Measurements from ENCODE around the gene PDE4D.

Gene PDE4D

DNA sequence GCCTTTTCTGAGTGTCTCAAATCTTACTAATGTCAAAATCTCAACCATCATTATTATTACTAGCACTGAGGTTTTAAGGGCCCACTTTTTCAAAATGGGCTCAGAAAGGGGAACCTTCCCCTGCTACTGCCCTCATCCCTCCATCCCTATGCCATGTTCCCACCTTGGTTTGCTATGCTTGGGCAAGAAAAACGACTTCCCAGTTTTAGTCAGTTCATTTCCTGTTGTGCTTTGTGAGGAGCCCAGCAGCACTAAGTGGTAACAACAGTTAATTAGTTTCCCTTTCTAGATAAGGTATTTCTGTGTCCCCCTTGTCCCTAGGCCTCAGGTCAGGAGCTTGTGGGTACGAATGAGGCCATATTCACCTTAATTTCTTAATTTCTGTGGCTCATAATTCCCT, 715.5 kb downstream of the PDE4D start:
- H3K4me3 ChIP-seq (ENCODE audit: low read depth, low read length), result no peak overlapping the region
- no peaks in the 10 kb centered on the region for H3K27me3 ChIP-seq (ENCODE audit: control insufficient read depth, insufficient read depth, low read length)
- H3K36me3 ChIP-seq (ENCODE audit: control insufficient read depth, insufficient read depth, low read length), result no peaks in the 10 kb centered on the region
- H3K9ac ChIP-seq (ENCODE audit: low read depth, low read length), result no peak overlapping the region
- H3K4me1 ChIP-seq (ENCODE audit: control insufficient read depth, insufficient read depth, low read length), result peaks cover 7% of the 10 kb centered on the region
- no peaks in the 10 kb centered on the region for H3K9me3 ChIP-seq (ENCODE audit: control insufficient read depth, insufficient read depth, low read length)

DNA sequence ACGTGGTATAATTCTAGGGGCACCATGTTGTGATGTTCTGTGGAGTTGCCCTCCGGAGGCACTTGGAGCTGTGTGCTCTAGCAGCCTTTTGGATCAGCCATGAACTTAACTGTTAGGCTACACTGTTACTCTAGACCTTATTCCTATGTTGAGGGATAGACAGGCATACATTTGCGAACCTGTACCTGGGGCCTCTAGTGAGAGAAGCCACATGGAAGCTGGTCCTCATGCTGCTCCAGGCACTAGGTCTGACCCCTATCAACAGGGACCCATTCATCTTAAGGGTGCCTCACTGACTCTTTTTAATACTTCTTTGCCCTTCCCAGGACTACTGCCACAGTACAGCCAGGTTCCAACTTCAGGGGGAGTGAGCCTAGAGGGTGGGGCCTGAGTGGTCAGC, 715.9 kb downstream of the PDE4D start:
- no peak overlapping the region for H3K9ac ChIP-seq (ENCODE audit: low read depth, low read length)
- H3K9me3 ChIP-seq (ENCODE audit: control insufficient read depth, insufficient read depth, low read length), result no peaks in the 10 kb centered on the region
- H3K27me3 ChIP-seq (ENCODE audit: control insufficient read depth, insufficient read depth, low read length), result no peaks in the 10 kb centered on the region
- no peak overlapping the region for H3K4me3 ChIP-seq (ENCODE audit: low read depth, low read length)
- H3K36me3 ChIP-seq (ENCODE audit: control insufficient read depth, insufficient read depth, low read length), result no peaks in the 10 kb centered on the region
- peaks cover 3% of the 10 kb centered on the region for H3K4me1 ChIP-seq (ENCODE audit: control insufficient read depth, insufficient read depth, low read length)

GRCh38 chr5:59174248-59174844, 719.2 kb downstream of the PDE4D start:
- Histone ChIP-seq H3K36me3 (ENCODE audit: control insufficient read depth, insufficient read depth, low read length) (no peaks in the 10 kb centered on the region), H3K4me3 (ENCODE audit: low read depth, low read length) (no peak overlapping the region), H3K4me1 (ENCODE audit: control insufficient read depth, insufficient read depth, low read length) (no peaks in the 10 kb centered on the region), H3K27me3 (ENCODE audit: control insufficient read depth, insufficient read depth, low read length) (no peaks in the 10 kb centered on the region), H3K9me3 (ENCODE audit: control insufficient read depth, insufficient read depth, low read length) (no peaks in the 10 kb centered on the region), H3K9ac (ENCODE audit: low read depth, low read length) (no peak overlapping the region)

DNA sequence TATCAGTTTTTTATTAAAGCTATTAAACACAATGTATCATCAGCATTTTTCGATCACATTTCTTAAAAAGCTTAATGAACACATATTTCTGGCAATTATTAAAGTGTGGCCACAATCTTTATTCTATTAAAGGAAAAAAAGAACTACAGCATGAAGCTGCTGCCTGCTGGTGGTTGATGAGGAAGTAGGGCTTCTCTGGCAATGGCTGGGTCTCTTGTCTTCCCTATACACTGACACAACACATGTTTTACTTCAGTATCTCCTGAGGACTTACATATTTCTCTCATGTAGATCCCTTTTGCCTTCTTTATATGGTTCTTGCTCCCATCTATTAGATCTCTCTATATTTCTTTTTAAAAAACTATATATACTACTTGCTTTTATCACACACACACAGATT, 719.9 kb downstream of the PDE4D start:
- Histone ChIP-seq H3K36me3 (ENCODE audit: control insufficient read depth, insufficient read depth, low read length) (no peaks in the 10 kb centered on the region), H3K4me1 (ENCODE audit: control insufficient read depth, insufficient read depth, low read length) (no peaks in the 10 kb centered on the region), H3K27me3 (ENCODE audit: control insufficient read depth, insufficient read depth, low read length) (no peaks in the 10 kb centered on the region), H3K4me3 (ENCODE audit: low read depth, low read length) (no peak overlapping the region), H3K9me3 (ENCODE audit: control insufficient read depth, insufficient read depth, low read length) (no peaks in the 10 kb centered on the region), H3K9ac (ENCODE audit: low read depth, low read length) (no peak overlapping the region)

DNA sequence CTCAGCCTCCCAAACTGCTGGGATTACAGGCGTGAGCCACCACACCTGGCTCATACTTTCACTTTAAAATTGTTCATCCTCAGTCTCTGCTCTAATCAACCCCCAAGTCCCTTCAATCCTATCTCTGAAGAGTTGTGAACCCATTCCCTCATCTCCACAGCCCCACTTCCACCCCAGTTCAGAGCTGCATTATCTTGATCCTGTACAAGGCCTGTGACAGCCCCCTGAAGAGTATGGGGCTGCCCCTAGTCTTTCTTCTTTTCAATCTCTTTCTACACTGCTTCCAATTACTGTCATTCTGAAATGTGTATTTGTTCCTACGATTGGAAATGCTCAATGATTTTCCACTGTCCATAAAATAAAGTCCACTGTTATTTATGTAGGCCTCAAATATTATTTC, 722.4 kb downstream of the PDE4D start:
- H3K4me1 ChIP-seq (ENCODE audit: control insufficient read depth, insufficient read depth, low read length), result no peaks in the 10 kb centered on the region

DNA sequence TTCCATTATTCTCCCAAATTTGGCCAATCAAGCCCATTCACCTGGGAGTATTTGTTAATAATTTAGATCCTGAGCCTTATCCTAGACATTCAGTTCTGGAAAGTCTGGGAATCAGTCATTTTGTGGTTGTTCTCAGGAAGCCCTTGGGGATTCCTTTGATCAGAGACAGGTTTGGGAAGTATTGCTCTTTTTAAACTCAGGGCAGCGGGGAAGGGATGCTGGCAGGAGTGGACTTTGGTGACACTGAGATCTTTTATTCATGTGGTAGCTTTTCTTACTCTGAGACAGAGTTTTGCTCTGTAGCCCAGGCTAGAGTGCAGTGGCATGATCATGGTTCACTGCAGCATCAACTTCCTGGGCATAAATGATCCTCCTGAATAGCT, 723.8 kb downstream of the PDE4D start:
- Histone ChIP-seq H3K36me3 (ENCODE audit: control insufficient read depth, insufficient read depth, low read length) (no peaks in the 10 kb centered on the region), H3K4me3 (ENCODE audit: low read depth, low read length) (no peak overlapping the region), H3K27me3 (ENCODE audit: control insufficient read depth, insufficient read depth, low read length) (no peaks in the 10 kb centered on the region), H3K4me1 (ENCODE audit: control insufficient read depth, insufficient read depth, low read length) (no peaks in the 10 kb centered on the region), H3K9ac (ENCODE audit: low read depth, low read length) (no peak overlapping the region), H3K9me3 (ENCODE audit: control insufficient read depth, insufficient read depth, low read length) (no peaks in the 10 kb centered on the region)

More for the DNA sequence above, 722.4 kb downstream of the PDE4D start:
- Histone ChIP-seq H3K9ac (ENCODE audit: low read depth, low read length) (no peak overlapping the region), H3K4me3 (ENCODE audit: low read depth, low read length) (no peak overlapping the region), H3K9me3 (ENCODE audit: control insufficient read depth, insufficient read depth, low read length) (no peaks in the 10 kb centered on the region), H3K27me3 (ENCODE audit: control insufficient read depth, insufficient read depth, low read length) (no peaks in the 10 kb centered on the region), H3K36me3 (ENCODE audit: control insufficient read depth, insufficient read depth, low read length) (no peaks in the 10 kb centered on the region)

DNA sequence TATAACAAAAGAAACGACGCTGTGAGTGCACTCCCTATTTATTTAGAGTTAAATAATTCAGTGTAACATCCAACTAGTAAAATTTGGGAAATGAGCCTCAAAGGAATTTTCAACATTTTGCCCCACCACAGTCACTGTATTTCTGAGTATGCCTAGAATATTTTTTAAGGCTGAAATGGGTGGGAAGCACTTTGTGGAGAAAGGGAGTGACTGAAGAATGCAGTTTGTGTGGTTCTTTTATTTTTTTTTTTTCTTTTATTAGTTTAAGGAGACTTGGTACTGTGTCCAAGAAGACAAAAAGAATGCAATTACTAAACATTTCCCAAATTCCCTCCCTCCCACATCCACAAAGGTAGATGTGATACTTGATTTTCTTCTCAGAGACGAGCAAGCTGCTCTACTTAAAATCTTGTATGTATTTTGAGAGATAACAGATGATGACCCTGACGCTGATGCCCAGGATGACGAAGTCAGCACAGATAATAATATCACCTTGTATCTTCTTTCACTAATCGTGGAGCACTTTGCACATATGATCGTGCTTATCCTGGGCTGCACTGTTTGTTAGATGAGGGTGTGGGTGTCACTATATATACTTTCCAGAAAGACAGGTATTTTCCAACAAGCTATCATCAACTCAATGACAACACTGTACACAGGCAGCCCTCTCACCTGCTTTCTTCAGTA, 724.3 kb downstream of the PDE4D start:
- no peaks in the 10 kb centered on the region for H3K4me1 ChIP-seq (ENCODE audit: control insufficient read depth, insufficient read depth, low read length)

GRCh38 chr5:59168067-59168466, 725.5 kb downstream of the PDE4D start:
- Histone ChIP-seq H3K36me3 (ENCODE audit: control insufficient read depth, insufficient read depth, low read length) (no peaks in the 10 kb centered on the region), H3K4me3 (ENCODE audit: low read depth, low read length) (no peak overlapping the region), H3K4me1 (ENCODE audit: control insufficient read depth, insufficient read depth, low read length) (no peaks in the 10 kb centered on the region), H3K9ac (ENCODE audit: low read depth, low read length) (no peak overlapping the region), H3K27me3 (ENCODE audit: control insufficient read depth, insufficient read depth, low read length) (no peaks in the 10 kb centered on the region), H3K9me3 (ENCODE audit: control insufficient read depth, insufficient read depth, low read length) (no peaks in the 10 kb centered on the region)

More for the DNA sequence above, 724.3 kb downstream of the PDE4D start:
- H3K4me3 ChIP-seq (ENCODE audit: low read depth, low read length), result no peak overlapping the region
- H3K36me3 ChIP-seq (ENCODE audit: control insufficient read depth, insufficient read depth, low read length), result no peaks in the 10 kb centered on the region
- H3K9me3 ChIP-seq (ENCODE audit: control insufficient read depth, insufficient read depth, low read length), result no peaks in the 10 kb centered on the region
- no peaks in the 10 kb centered on the region for H3K27me3 ChIP-seq (ENCODE audit: control insufficient read depth, insufficient read depth, low read length)
- no peak overlapping the region for H3K9ac ChIP-seq (ENCODE audit: low read depth, low read length)

DNA sequence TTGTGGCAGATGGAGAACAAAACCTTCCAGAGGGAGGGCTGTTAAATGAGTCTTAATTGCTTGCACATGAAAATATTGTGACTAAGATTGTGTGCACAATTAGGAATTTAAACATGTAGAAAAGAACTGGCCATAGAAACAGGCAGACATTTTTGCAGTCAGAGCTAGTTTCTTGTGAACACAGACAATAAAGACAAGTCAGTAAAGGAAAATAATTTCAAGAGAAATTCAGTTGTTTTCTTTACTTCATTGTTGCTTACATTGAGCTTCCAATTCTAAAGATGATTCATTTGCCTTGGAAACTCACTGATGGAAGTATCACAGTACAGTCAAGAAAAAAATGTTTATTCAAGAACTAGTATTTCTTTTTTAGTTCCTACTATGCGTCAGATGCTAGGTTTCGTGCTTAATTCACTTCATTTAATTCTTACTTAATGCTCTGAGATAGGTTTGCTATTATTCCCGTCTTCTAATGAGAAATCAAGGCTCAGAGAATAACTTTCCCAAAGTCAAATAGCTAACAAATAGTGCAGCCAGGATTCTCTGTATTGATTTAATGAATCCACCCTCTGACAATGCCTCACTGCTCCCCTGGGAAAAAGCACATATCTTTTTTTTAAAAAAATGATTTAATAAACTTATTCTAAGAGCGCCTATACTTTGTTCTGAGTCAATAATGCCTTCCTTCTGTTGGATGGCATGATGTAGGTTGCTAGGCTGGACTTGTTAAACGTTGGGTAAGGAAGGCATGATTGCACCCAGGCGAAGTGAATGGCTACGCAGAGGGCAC, 729.3 kb downstream of the PDE4D start:
- H3K4me3 ChIP-seq (ENCODE audit: low read depth, low read length), result no peak overlapping the region
- no peaks in the 10 kb centered on the region for H3K4me1 ChIP-seq (ENCODE audit: control insufficient read depth, insufficient read depth, low read length)

DNA sequence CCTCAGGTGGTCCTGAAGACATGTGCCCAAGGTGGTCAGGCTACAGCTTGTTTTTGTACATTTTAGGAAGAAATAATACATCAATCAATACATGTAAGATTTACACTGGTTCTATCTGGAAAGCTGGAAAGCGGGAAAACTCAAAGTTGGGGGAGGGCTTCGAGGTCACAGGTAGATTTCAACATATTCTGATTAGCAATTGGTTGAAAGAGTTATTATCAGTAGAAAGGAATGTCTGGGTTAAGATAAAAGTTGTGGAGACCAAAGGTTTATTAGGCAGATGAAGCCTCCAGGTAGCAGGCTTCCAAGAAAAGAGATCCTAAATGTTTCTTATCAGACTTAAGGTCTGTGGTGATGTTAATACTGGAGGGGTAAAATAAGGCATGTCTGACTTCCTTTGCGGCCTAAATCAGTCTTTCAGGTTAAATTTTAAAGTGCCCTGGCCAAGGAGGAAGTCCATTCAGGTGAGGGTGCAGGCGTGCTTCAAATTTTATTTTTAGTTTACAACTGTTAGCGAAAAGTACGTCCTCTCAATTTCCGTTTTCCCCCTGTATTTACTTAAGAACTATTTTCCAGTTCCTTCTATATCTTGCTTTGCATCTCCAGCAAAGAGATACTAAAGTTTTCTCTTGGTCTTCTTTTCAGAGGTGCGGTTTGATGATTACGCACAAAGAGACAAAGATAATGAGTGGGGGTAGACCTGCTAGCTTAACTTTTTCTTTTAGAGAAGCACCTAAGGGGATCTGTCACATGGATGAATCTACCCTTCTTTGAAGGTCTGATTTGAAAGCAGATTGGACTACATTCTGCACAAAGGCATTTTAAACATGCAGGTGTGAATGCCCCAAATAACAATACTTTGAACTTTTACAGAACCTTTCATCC, 732.1 kb downstream of the PDE4D start:
- no peak overlapping the region for H3K9ac ChIP-seq (ENCODE audit: low read depth, low read length)
- no peaks in the 10 kb centered on the region for H3K4me1 ChIP-seq (ENCODE audit: control insufficient read depth, insufficient read depth, low read length)
- no peaks in the 10 kb centered on the region for H3K36me3 ChIP-seq (ENCODE audit: control insufficient read depth, insufficient read depth, low read length)
- no peaks in the 10 kb centered on the region for H3K27me3 ChIP-seq (ENCODE audit: control insufficient read depth, insufficient read depth, low read length)
- no peaks in the 10 kb centered on the region for H3K9me3 ChIP-seq (ENCODE audit: control insufficient read depth, insufficient read depth, low read length)
- no peak overlapping the region for H3K4me3 ChIP-seq (ENCODE audit: low read depth, low read length)

More for the DNA sequence above, 729.3 kb downstream of the PDE4D start:
- Histone ChIP-seq H3K9me3 (ENCODE audit: control insufficient read depth, insufficient read depth, low read length) (no peaks in the 10 kb centered on the region), H3K36me3 (ENCODE audit: control insufficient read depth, insufficient read depth, low read length) (no peaks in the 10 kb centered on the region), H3K27me3 (ENCODE audit: control insufficient read depth, insufficient read depth, low read length) (no peaks in the 10 kb centered on the region), H3K9ac (ENCODE audit: low read depth, low read length) (no peak overlapping the region)

GRCh38 chr5:59158637-59159391, 734.7 kb downstream of the PDE4D start:
- no peaks in the 10 kb centered on the region for H3K36me3 ChIP-seq (ENCODE audit: control insufficient read depth, insufficient read depth, low read length)
- H3K4me3 ChIP-seq (ENCODE audit: low read depth, low read length), result no peak overlapping the region
- no peaks in the 10 kb centered on the region for H3K9me3 ChIP-seq (ENCODE audit: control insufficient read depth, insufficient read depth, low read length)
- H3K9ac ChIP-seq (ENCODE audit: low read depth, low read length), result no peak overlapping the region
- no peaks in the 10 kb centered on the region for H3K27me3 ChIP-seq (ENCODE audit: control insufficient read depth, insufficient read depth, low read length)
- H3K4me1 ChIP-seq (ENCODE audit: control insufficient read depth, insufficient read depth, low read length), result no peaks in the 10 kb centered on the region
